ENCODE measurements around the gene MYO10. TPM values are rescaled to one million over a fixed set of nuclear protein-coding genes. Genes with fewer than 3 reads are reported as not detected.
"Not testable (repeated sequence)": the region's sequence is repeated elsewhere in the genome, so short reads cannot be mapped to it uniquely, and the experiment has no call there.

The MYO10 gene
- polyA plus RNA-seq, 3 donors = 0.23 to 1.1 (median 0.35) TPM

DNA sequence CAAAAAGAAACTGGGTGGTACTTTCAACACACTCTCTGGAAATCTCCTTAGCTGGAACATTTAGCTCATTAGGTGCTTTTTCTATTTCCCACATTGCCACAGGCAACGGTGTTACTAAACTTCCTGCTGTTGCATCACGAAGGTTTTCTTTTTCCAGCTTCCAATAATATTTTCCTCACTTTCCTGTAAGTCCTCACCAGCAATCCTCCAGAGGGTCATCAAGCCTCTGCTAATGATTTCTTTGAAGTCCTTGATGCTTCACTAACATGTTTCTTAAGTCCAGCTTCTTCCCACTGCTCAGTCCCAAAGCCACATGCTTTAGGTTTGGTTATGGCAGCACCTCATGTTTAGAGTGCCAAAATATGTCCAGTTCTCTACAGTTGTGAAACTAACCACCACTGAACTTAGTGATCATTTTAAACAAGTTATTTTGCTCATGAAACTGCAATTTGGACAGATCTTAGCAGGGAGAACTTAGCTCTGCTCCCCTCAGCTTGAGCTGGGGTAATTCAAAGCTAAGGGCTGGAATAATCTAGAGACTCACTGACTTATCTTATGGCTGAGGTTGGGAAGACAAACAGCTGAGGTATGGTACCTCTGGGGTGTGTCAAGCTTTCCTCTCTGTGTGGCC, 279.4 kb downstream of the MYO10 start:
- no peaks in the 10 kb centered on the region for H3K9me3 ChIP-seq (replicated peaks in 1 of 2; ENCODE audit: control insufficient read depth in 1 of 2, insufficient read depth in 1 of 2, low read length in 2 of 2)
- Mint-ChIP-seq H3K4me1 (peaks cover 5% of the 10 kb centered on the region), H3K27ac (peak overlapping the region in 1 of 7 donors; percentile 48), H3K27me3 (ENCODE audit: low read depth in 3 of 3) (peaks cover 0 to 2% (median 2%) of the 10 kb centered on the region in 3 donors), H3K36me3 (no peaks in the 10 kb centered on the region), H3K9me3 (peaks cover 0 to 7% (median 2%) of the 10 kb centered on the region in 7 donors), H3K4me3 (no peak overlapping the region)
- H2AFZ ChIP-seq (ENCODE audit: insufficient read depth, low read depth, low read length, poor library complexity, severe bottlenecking) = no peak overlapping the region
- no peak overlapping the region for H3K4me2 ChIP-seq (replicated peaks; ENCODE audit: extremely low read depth, low read length, poor library complexity, severe bottlenecking)
- H4K20me1 ChIP-seq (ENCODE audit: insufficient read depth, low read length) = no peaks in the 10 kb centered on the region
- H3K9ac ChIP-seq (ENCODE audit: insufficient read depth, low read length, poor library complexity, severe bottlenecking) = no peak overlapping the region
- no peaks in the 10 kb centered on the region for H3K36me3 ChIP-seq (replicated peaks in 1 of 2; ENCODE audit: control insufficient read depth in 1 of 2, insufficient read depth in 2 of 2, low read length in 2 of 2)
- H3K27ac ChIP-seq (ENCODE audit: low read depth in 1 of 2, low read length in 2 of 2) = no peak overlapping the region
- TF ChIP-seq, protein P1, sequence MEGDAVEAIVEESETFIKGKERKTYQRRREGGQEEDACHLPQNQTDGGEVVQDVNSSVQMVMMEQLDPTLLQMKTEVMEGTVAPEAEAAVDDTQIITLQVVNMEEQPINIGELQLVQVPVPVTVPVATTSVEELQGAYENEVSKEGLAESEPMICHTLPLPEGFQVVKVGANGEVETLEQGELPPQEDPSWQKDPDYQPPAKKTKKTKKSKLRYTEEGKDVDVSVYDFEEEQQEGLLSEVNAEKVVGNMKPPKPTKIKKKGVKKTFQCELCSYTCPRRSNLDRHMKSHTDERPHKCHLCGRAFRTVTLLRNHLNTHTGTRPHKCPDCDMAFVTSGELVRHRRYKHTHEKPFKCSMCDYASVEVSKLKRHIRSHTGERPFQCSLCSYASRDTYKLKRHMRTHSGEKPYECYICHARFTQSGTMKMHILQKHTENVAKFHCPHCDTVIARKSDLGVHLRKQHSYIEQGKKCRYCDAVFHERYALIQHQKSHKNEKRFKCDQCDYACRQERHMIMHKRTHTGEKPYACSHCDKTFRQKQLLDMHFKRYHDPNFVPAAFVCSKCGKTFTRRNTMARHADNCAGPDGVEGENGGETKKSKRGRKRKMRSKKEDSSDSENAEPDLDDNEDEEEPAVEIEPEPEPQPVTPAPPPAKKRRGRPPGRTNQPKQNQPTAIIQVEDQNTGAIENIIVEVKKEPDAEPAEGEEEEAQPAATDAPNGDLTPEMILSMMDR (IDR thresholded peaks at IDR 0.05) = no peak
- 18% methylated on average over 2 of the region's 2 CpGs for WGBS (ENCODE audit: insufficient coverage)
- H3K27me3 ChIP-seq (ENCODE audit: control insufficient read depth in 2 of 2, insufficient read depth in 2 of 2, low read length in 2 of 2) = no peaks in the 10 kb centered on the region
- H3K4me3 ChIP-seq (replicated peaks in 1 of 3; ENCODE audit: low read depth in 2 of 3, low read length in 3 of 3) = no peak overlapping the region
- DNase-seq = peak in 1 of 3 donors; percentile 15
- H3K79me2 ChIP-seq (ENCODE audit: insufficient read depth, low read length) = no peaks in the 10 kb centered on the region
- H3K4me1 ChIP-seq (ENCODE audit: control insufficient read depth in 1 of 2, insufficient read depth in 2 of 2, low read length in 2 of 2) = no peaks in the 10 kb centered on the region
- intact Hi-C loops (cut with micrococcal nuclease) = no loop called here

DNA sequence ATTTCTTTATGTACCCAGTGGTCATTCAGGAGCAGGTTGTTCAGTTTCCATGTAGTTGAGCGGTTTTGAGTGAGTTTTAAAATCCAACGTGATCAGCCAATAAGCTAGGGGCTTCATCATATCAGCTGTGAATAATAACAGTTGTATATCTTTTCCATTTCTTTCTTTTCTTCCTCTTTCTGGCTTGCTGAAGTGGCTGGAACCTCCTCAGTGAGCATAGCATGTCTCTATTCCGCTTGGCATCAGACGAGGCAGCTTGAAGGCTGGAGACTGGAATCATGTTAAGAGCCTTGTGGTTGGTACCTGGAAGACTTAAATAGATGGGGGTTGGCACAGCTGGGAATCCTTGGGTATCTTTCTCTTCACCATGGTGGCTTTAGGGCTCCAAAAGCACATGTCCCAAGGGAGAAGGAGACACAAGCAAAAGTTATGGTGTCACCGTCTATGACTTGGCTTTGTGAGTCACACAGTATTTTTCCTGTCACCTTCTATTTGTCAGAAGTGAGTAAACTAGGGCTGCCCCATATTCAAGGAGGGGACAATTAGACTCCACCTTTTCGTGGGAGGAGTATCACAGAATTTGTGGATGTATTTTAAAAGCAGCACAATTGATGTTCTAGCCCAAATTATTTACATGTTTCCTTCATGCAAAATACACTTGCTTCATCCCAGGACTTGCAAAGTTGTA, 281.3 kb downstream of the MYO10 start:
- H3K4me2 ChIP-seq (replicated peaks; ENCODE audit: extremely low read depth, low read length, poor library complexity, severe bottlenecking) = no peak overlapping the region
- no peak overlapping the region for H3K9ac ChIP-seq (ENCODE audit: insufficient read depth, low read length, poor library complexity, severe bottlenecking)
- no peaks in the 10 kb centered on the region for H4K20me1 ChIP-seq (ENCODE audit: insufficient read depth, low read length)
- WGBS (ENCODE audit: insufficient coverage) = 100% methylated on average over 2 of the region's 6 CpGs
- intact Hi-C loops (cut with micrococcal nuclease) = no loop called here
- Mint-ChIP-seq H3K27me3 (ENCODE audit: low read depth in 3 of 3) (peaks cover 0 to 2% (median 0%) of the 10 kb centered on the region in 3 donors), H3K9me3 (peaks cover 0 to 7% (median 4%) of the 10 kb centered on the region in 7 donors), H3K27ac (no peak overlapping the region), H3K4me3 (no peak overlapping the region), H3K36me3 (no peaks in the 10 kb centered on the region), H3K4me1 (peaks cover 5% of the 10 kb centered on the region)
- no peak overlapping the region for H3K4me3 ChIP-seq (replicated peaks in 1 of 3; ENCODE audit: low read depth in 2 of 3, low read length in 3 of 3)
- peak in 1 of 3 donors; percentile 40 for DNase-seq
- no peaks in the 10 kb centered on the region for H3K79me2 ChIP-seq (ENCODE audit: insufficient read depth, low read length)
- no peaks in the 10 kb centered on the region for H3K36me3 ChIP-seq (replicated peaks in 1 of 2; ENCODE audit: control insufficient read depth in 1 of 2, insufficient read depth in 2 of 2, low read length in 2 of 2)
- TF ChIP-seq, protein P1 (IDR thresholded peaks at IDR 0.05) = no peak
- no peak overlapping the region for H2AFZ ChIP-seq (ENCODE audit: insufficient read depth, low read depth, low read length, poor library complexity, severe bottlenecking)
- no peak overlapping the region for H3K27ac ChIP-seq (ENCODE audit: low read depth in 1 of 2, low read length in 2 of 2)
- H3K4me1 ChIP-seq (ENCODE audit: control insufficient read depth in 1 of 2, insufficient read depth in 2 of 2, low read length in 2 of 2) = no peaks in the 10 kb centered on the region
- H3K27me3 ChIP-seq (ENCODE audit: control insufficient read depth in 2 of 2, insufficient read depth in 2 of 2, low read length in 2 of 2) = no peaks in the 10 kb centered on the region
- H3K9me3 ChIP-seq (replicated peaks in 1 of 2; ENCODE audit: control insufficient read depth in 1 of 2, insufficient read depth in 1 of 2, low read length in 2 of 2) = no peaks in the 10 kb centered on the region

DNA sequence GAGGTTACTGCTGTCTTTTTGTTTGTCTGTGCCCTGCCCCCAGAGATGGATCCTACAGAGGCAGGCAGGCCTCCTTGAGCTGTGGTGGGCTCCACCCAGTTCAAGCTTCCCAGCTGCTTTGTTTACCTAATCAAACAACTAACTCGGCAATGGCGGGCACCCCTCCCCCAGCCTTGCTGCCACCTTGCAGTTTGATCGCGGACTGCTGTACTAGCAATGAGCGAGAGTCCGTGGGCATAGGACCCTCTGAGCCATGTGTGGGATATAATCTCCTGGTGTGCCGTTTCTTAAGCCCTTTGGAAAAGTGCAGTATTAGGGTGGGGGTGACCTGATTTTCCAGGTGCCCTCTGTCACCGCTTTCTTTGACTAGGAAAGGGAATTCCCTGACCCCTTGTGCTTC, 287.3 kb downstream of the MYO10 start:
- H3K27me3 Mint-ChIP-seq (ENCODE audit: low read depth in 3 of 3); intact Hi-C loops (cut with micrococcal nuclease); H3K9me3 ChIP-seq (replicated peaks in 1 of 2; ENCODE audit: control insufficient read depth in 1 of 2, insufficient read depth in 1 of 2, low read length in 2 of 2); H2AFZ ChIP-seq (ENCODE audit: insufficient read depth, low read depth, low read length, poor library complexity, severe bottlenecking); H3K36me3 ChIP-seq (replicated peaks in 1 of 2; ENCODE audit: control insufficient read depth in 1 of 2, insufficient read depth in 2 of 2, low read length in 2 of 2); H3K4me1 ChIP-seq (ENCODE audit: control insufficient read depth in 1 of 2, insufficient read depth in 2 of 2, low read length in 2 of 2); H3K4me3 ChIP-seq (replicated peaks in 1 of 3; ENCODE audit: low read depth in 2 of 3, low read length in 3 of 3); H3K27ac Mint-ChIP-seq; H3K4me1 Mint-ChIP-seq; H3K27me3 ChIP-seq (ENCODE audit: control insufficient read depth in 2 of 2, insufficient read depth in 2 of 2, low read length in 2 of 2); H3K4me2 ChIP-seq (replicated peaks; ENCODE audit: extremely low read depth, low read length, poor library complexity, severe bottlenecking); H3K4me3 Mint-ChIP-seq; H4K20me1 ChIP-seq (ENCODE audit: insufficient read depth, low read length); H3K36me3 Mint-ChIP-seq; H3K27ac ChIP-seq (ENCODE audit: low read depth in 1 of 2, low read length in 2 of 2); H3K79me2 ChIP-seq (ENCODE audit: insufficient read depth, low read length); DNase-seq; H3K9ac ChIP-seq (ENCODE audit: insufficient read depth, low read length, poor library complexity, severe bottlenecking): not testable (repeated sequence)
- WGBS (ENCODE audit: insufficient coverage) = 94% methylated on average over 5 of the region's 8 CpGs
- H3K9me3 Mint-ChIP-seq = peaks cover 3 to 31% (median 13%) of the 10 kb centered on the region in 7 donors
